HEK293 (cell line): Measurements from ENCODE around the gene UBA52.

ENCODE experiments used
- CTCF ChIA-PET: fragments of 350-600 bp; formaldehyde crosslinking; extraction: SDS; loops from one replicate; lab custom pipeline; 2021; ENCODE audit warnings: antibody characterized with exemption; lab: Yijun Ruan, JAX
- POLR2A ChIA-PET: fragments of 300-600 bp; formaldehyde crosslinking; extraction: SDS; loops from one replicate; lab custom pipeline; 2020; ENCODE audit warnings: antibody characterized with exemption, inconsistent platforms; lab: Yijun Ruan, JAX
- H3K27ac ChIP-seq: fragments of 200-500 bp; sonication (Bioruptor generic); 2 replicates; pipeline ENCODE4 v1.5.1; 2014; ENCODE audit warnings: low read depth, low read length, control low read depth, inconsistent platforms; ENCODE audit errors: extremely low read depth
- H3K36me3 ChIP-seq, 2 experiments: fragments of 200-500 bp in 1 of 2; sonication (Bioruptor generic) in 1 of 2; 1 replicate in 1 of 2; 2 replicates in 1 of 2; pipeline ENCODE4 v1.5.1; 2014 to 2017; ENCODE audit warnings: inconsistent platforms in 2 of 2, low read length in 2 of 2; ENCODE audit not compliant: control insufficient read depth in 2 of 2, insufficient read depth in 1 of 2
- H3K4me1 ChIP-seq: fragments of 200-500 bp; sonication (Bioruptor generic); 2 replicates; pipeline ENCODE4 v1.5.1; 2014; ENCODE audit warnings: mild to moderate bottlenecking, low read length, inconsistent platforms; ENCODE audit not compliant: control insufficient read depth, insufficient read depth
- H3K4me3 ChIP-seq: 2 replicates; pipeline ENCODE4 v1.5.1; 2011; ENCODE audit warnings: low read depth, mild to moderate bottlenecking, control low read depth, low read length, moderate library complexity
- H3K9me3 ChIP-seq: fragments of 200-500 bp; sonication (Bioruptor generic); 2 replicates; pipeline ENCODE4 v1.5.1; 2014; ENCODE audit warnings: low read depth, low read length, inconsistent platforms; ENCODE audit not compliant: control insufficient read depth, insufficient read depth
- GLI2 ChIP-seq: fragments of 450-650 bp; formaldehyde crosslinking; IDR thresholded peaks from 2 replicates; pipeline ENCODE4; 2017; ENCODE audit warnings: missing biosample characterization, missing genetic modification characterization, low read depth, borderline replicate concordance
- MEIS1 ChIP-seq: sonication (generic); formaldehyde crosslinking; IDR thresholded peaks from 2 replicates; pipeline ENCODE4 v1.8.1; 2022; ENCODE audit warnings: missing genetic modification reagents, mild to moderate bottlenecking, borderline replicate concordance
- ZBTB48 ChIP-seq: fragments of 450-650 bp; formaldehyde crosslinking; IDR thresholded peaks from 2 replicates; pipeline ENCODE4 v1.5.1; 2016; ENCODE audit warnings: missing biosample characterization, missing genetic modification characterization
- ZNF202 ChIP-seq: fragments of 450-650 bp; formaldehyde crosslinking; IDR thresholded peaks from 2 replicates; pipeline ENCODE4 v1.5.1; 2016; ENCODE audit warnings: missing biosample characterization, missing genetic modification characterization, borderline replicate concordance
- ZNF223 ChIP-seq: fragments of 450-650 bp; formaldehyde crosslinking; IDR thresholded peaks from 2 replicates; pipeline ENCODE4 v1.5.1; 2016; ENCODE audit warnings: missing biosample characterization, missing genetic modification characterization
- ZNF292 ChIP-seq: fragments of 450-650 bp; formaldehyde crosslinking; IDR thresholded peaks from 2 replicates; pipeline ENCODE4 v1.5.1; 2016; ENCODE audit warnings: low read depth, missing biosample characterization, missing genetic modification characterization, borderline replicate concordance
- ZNF433 ChIP-seq: fragments of 450-650 bp; formaldehyde crosslinking; IDR thresholded peaks from 2 replicates; pipeline ENCODE4 v1.5.1; 2016; ENCODE audit warnings: missing biosample characterization, missing genetic modification characterization, low read depth
- ZNF501 ChIP-seq: fragments of 450-650 bp; formaldehyde crosslinking; IDR thresholded peaks from 2 replicates; pipeline ENCODE4 v1.5.1; 2016; ENCODE audit warnings: missing biosample characterization, missing genetic modification characterization
- ZNF510 ChIP-seq: fragments of 450-650 bp; formaldehyde crosslinking; IDR thresholded peaks from 2 replicates; pipeline ENCODE4 v1.5.1; 2018; ENCODE audit warnings: mild to moderate bottlenecking, missing genetic modification characterization, missing biosample characterization; ENCODE audit not compliant: insufficient replicate concordance
- ZNF677 ChIP-seq: fragments of 450-650 bp; IDR thresholded peaks from 2 replicates; pipeline ENCODE4 v1.5.0; 2018; ENCODE audit warnings: missing biosample characterization, mild to moderate bottlenecking, missing genetic modification characterization, moderate library complexity
- ZNF76 ChIP-seq: fragments of 450-650 bp; formaldehyde crosslinking; IDR thresholded peaks from 2 replicates; pipeline ENCODE4; 2016; ENCODE audit warnings: low read depth, missing biosample characterization, missing genetic modification characterization, borderline replicate concordance
- TF ChIP-seq, protein P1 (sequence below): fragments of 450-650 bp; formaldehyde crosslinking; IDR thresholded peaks from 2 replicates; pipeline ENCODE4 v1.5.1; 2016; ENCODE audit warnings: missing biosample characterization, missing genetic modification characterization
- TF ChIP-seq, protein P2 (sequence below): fragments of 450-650 bp; formaldehyde crosslinking; IDR thresholded peaks from 2 replicates; pipeline ENCODE4 v1.5.1; 2016; ENCODE audit warnings: missing biosample characterization, missing genetic modification characterization
- TF ChIP-seq, protein P3 (sequence below): fragments of 450-650 bp; formaldehyde crosslinking; conservative IDR thresholded peaks from 2 replicates; pipeline ENCODE4 v1.5.1; 2016; ENCODE audit warnings: low read depth, missing biosample characterization, missing genetic modification characterization

UBA52 gene

DNA sequence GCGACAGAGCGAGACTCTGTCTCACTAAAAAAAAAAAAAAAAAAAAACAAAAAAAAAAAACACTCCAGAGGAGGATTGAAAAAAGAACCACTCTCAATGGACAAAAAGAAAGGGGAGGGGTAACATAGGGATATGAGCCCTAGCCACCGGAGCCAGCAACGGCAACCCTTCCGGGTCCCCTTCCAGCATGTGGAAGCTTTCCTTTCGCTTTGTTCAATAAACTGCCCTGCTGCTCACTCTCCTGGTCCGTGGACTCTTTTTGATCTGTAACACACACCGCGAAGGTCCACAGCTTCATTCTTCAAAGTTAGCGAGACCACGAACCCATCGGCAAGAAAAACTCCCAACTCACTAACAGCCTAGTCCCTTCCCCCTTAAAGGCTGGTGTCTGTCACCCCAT lies 15.9 kb downstream of the UBA52 start:
- H3K4me1 ChIP-seq, result no peaks in the 10 kb centered on the region
- H3K27ac ChIP-seq, result no peak overlapping the region
- no peak overlapping the region for H3K4me3 ChIP-seq
- peaks cover 0 to 6% of the 10 kb centered on the region in 2 experiments; a peak in 1 of 3 replicates for H3K36me3 ChIP-seq
- POLR2A ChIA-PET, result interaction anchor here (0.6 to 5.7 kb wide), 5 partner anchors 16 to 258 kb away, joined by 3 to 60 read pairs (median 3); partner anchors contain the start of genes ELL and UBA52
- no peaks in the 10 kb centered on the region for H3K9me3 ChIP-seq
- CTCF ChIA-PET, result interaction anchor here (0.6 to 2.1 kb wide), 10 partner anchors 14 to 256 kb away, joined by 3 to 7 read pairs (median 4); partner anchors contain the start of gene UBA52
- TF ChIP-seq ZBTB48 (tag by site-specific recombination), result 0 out of 2 replicates have a peak, but pooled peaks have one; percentile 14
- TF ChIP-seq MEIS1 (CRISPR knock-in tag), result no peak
- TF ChIP-seq, protein P1, sequence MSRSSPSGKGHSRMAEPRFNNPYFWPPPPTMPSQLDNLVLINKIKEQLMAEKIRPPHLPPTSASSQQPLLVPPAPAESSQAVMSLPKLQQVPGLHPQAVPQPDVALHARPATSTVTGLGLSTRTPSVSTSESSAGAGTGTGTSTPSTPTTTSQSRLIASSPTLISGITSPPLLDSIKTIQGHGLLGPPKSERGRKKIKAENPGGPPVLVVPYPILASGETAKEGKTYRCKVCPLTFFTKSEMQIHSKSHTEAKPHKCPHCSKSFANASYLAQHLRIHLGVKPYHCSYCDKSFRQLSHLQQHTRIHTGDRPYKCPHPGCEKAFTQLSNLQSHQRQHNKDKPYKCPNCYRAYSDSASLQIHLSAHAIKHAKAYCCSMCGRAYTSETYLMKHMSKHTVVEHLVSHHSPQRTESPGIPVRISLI (tag by site-specific recombination), result peak; percentile 55

DNA sequence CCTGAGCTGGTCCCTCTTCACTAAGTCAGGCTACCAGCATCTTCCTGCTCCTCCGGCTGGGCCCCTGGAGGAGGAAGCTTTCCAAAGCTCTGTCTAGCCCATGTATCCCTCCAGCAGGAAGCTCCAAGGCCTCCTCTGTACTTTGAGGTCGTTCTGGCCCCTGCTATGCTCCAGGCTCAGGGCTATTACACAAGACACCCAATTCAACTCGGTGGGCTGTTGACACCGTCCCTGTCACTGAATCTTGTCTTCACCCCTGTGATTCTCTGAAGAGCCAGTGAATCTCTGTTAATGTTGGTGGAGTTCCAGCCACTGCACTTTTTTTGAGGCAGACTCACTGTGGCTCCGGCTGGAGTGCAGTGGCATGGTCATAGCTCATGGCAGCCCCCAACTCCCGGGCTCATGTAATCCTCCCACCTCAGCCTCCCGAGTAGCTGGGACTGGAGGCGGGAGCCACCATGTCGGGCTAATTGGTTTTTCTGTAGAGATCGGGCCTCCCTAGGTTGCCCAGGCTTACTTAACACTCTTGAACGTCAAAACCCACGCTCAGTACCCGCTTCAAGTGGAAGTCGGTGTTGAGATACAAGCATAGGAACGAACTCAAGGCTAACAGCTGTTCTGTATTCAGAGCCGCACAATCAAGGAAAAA lies 16.4 kb downstream of the UBA52 start:
- H3K9me3 ChIP-seq, result no peaks in the 10 kb centered on the region
- no peak for TF ChIP-seq ZNF510 (tag by site-specific recombination)
- no peak for TF ChIP-seq GLI2 (tag by site-specific recombination)
- TF ChIP-seq, protein P2, sequence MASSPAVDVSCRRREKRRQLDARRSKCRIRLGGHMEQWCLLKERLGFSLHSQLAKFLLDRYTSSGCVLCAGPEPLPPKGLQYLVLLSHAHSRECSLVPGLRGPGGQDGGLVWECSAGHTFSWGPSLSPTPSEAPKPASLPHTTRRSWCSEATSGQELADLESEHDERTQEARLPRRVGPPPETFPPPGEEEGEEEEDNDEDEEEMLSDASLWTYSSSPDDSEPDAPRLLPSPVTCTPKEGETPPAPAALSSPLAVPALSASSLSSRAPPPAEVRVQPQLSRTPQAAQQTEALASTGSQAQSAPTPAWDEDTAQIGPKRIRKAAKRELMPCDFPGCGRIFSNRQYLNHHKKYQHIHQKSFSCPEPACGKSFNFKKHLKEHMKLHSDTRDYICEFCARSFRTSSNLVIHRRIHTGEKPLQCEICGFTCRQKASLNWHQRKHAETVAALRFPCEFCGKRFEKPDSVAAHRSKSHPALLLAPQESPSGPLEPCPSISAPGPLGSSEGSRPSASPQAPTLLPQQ (tag by site-specific recombination), result no peak
- TF ChIP-seq ZNF501 (tag by site-specific recombination), result no peak
- no peak for TF ChIP-seq ZNF202 (tag by site-specific recombination)
- TF ChIP-seq ZNF433 (tag by site-specific recombination), result no peak
- no peak for TF ChIP-seq ZNF292 (tag by site-specific recombination)
- TF ChIP-seq, protein P3, sequence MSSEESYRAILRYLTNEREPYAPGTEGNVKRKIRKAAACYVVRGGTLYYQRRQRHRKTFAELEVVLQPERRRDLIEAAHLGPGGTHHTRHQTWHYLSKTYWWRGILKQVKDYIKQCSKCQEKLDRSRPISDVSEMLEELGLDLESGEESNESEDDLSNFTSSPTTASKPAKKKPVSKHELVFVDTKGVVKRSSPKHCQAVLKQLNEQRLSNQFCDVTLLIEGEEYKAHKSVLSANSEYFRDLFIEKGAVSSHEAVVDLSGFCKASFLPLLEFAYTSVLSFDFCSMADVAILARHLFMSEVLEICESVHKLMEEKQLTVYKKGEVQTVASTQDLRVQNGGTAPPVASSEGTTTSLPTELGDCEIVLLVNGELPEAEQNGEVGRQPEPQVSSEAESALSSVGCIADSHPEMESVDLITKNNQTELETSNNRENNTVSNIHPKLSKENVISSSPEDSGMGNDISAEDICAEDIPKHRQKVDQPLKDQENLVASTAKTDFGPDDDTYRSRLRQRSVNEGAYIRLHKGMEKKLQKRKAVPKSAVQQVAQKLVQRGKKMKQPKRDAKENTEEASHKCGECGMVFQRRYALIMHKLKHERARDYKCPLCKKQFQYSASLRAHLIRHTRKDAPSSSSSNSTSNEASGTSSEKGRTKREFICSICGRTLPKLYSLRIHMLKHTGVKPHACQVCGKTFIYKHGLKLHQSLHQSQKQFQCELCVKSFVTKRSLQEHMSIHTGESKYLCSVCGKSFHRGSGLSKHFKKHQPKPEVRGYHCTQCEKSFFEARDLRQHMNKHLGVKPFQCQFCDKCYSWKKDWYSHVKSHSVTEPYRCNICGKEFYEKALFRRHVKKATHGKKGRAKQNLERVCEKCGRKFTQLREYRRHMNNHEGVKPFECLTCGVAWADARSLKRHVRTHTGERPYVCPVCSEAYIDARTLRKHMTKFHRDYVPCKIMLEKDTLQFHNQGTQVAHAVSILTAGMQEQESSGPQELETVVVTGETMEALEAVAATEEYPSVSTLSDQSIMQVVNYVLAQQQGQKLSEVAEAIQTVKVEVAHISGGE (tag by site-specific recombination), result no peak
- TF ChIP-seq ZNF76 (tag by site-specific recombination), result no peak
- TF ChIP-seq ZNF223 (tag by site-specific recombination), result no peak
- TF ChIP-seq ZNF677 (tag by site-specific recombination), result no peak
- peak overlapping the region; percentile 75 for H3K4me3 ChIP-seq
- H3K27ac ChIP-seq, result peak overlapping the region; percentile 77; the same call in 1 of the 2 replicates
- peaks cover 0 to 6% of the 10 kb centered on the region in 2 experiments; a peak in 1 of 3 replicates for H3K36me3 ChIP-seq
- no peaks in the 10 kb centered on the region for H3K4me1 ChIP-seq
- POLR2A ChIA-PET, result interaction anchor here (0.6 to 5.7 kb wide), 14 partner anchors 10 to 331 kb away, joined by 3 to 60 read pairs (median 5); partner anchors contain the start of genes COPE, DDX49, ELL and FKBP8
- CTCF ChIA-PET, result interaction anchor here (0.6 to 2.1 kb wide), 19 partner anchors 8 to 255 kb away, joined by 3 to 15 read pairs (median 4); partner anchors contain the start of gene UBA52
